ENCODE data around the gene FUNDC2. TPM values are rescaled to one million over a fixed set of nuclear protein-coding genes. Genes with fewer than 3 reads are reported as not detected.

Gene FUNDC2
- total and polyA plus RNA-seq, 2 of the 4 experiments (the other 2 are of a cell fraction) = 42.5 to 51.7 TPM

GRCh38 chrX:154998204-154998880 is 28.3 kb upstream of the FUNDC2 start:
- Histone ChIP-seq H2AK5ac (ENCODE audit: low read depth, low read length) (no peak overlapping the region), H3K4me2 (ENCODE audit: low read depth, low read length) (no peak overlapping the region), H3K4me1 (ENCODE audit: control insufficient read depth, insufficient read depth, low read length) (no peaks in the 10 kb centered on the region), H2AFZ (replicated peaks; ENCODE audit: low read length, poor library complexity) (no peak overlapping the region), H3K4me3 (ENCODE audit: insufficient read depth, low read depth, low read length) (no peak overlapping the region), H2BK120ac (ENCODE audit: low read depth, low read length) (no peak overlapping the region), H3K56ac (ENCODE audit: extremely low read depth, insufficient read depth, low read length) (no peak overlapping the region), H3K79me1 (ENCODE audit: low read depth in 1 of 2, low read length in 2 of 2) (no peaks in the 10 kb centered on the region), H3K27me3 (ENCODE audit: control insufficient read depth, insufficient read depth, low read length) (no peaks in the 10 kb centered on the region), H3K27ac (ENCODE audit: insufficient read depth, low read length) (no peak overlapping the region), H4K8ac (ENCODE audit: low read depth in 2 of 2, low read length in 2 of 2) (no peak overlapping the region), H4K20me1 (ENCODE audit: insufficient read depth, low read length) (no peaks in the 10 kb centered on the region), H3K36me3 (ENCODE audit: control insufficient read depth, insufficient read depth, low read length) (no peaks in the 10 kb centered on the region), H2BK5ac (ENCODE audit: low read depth, low read length, poor library complexity, severe bottlenecking) (no peak overlapping the region), H3K14ac (replicated peaks; ENCODE audit: low read depth, low read length) (no peak overlapping the region), H4K91ac (ENCODE audit: insufficient read depth, low read depth, low read length) (no peak overlapping the region), H3K9me3 (ENCODE audit: control insufficient read depth, insufficient read depth, low read length) (no peaks in the 10 kb centered on the region), H3K9me1 (ENCODE audit: insufficient read depth, low read length) (no peaks in the 10 kb centered on the region), H3K18ac (ENCODE audit: low read depth, low read length) (no peak overlapping the region), H3K9ac (ENCODE audit: low read depth, low read length) (no peak overlapping the region), H2BK20ac (ENCODE audit: low read depth, low read length) (no peak overlapping the region), H2BK15ac (ENCODE audit: low read depth, low read length) (no peak overlapping the region), H3K4ac (ENCODE audit: low read depth, low read length) (no peak overlapping the region), H4K5ac (ENCODE audit: low read depth, low read length) (no peak overlapping the region), H3K23ac (ENCODE audit: low read depth, low read length) (no peak overlapping the region), H2AK9ac (replicated peaks; ENCODE audit: low read depth, low read length, poor library complexity) (no peak overlapping the region)
- in situ Hi-C loops (cut with MboI; ENCODE audit: low sequenced_read_pairs) = no loop called here
- no peak for ATAC-seq (ENCODE audit: low read depth)
- DNase-seq = no peak
- intact Hi-C loops (cut with micrococcal nuclease) = no loop called here
- ChIA-PET POLR2A (ENCODE audit: unreplicated experiment) (no interaction called here), CTCF (interaction anchor here (0.5 kb wide), 1 partner anchor 94 kb away, joined by 4 read pairs; no protein-coding TSS in a partner anchor)
- dilution Hi-C loops (cut with HindIII; ENCODE audit: low sequenced_read_pairs, unreplicated experiment) = no loop called here
- no CpG with 5 or more reads among the region's 1 CpG for WGBS, 2 experiments (ENCODE audit: extremely low coverage in 2 of 2, insufficient read length in 1 of 2)
- no peak for TF ChIP-seq BHLHE40 (IDR thresholded peaks at IDR 0.05; ENCODE audit: low read depth, low read length)
- TF ChIP-seq POLR2A (IDR thresholded peaks at IDR 0.05; ENCODE audit: low read depth, low read length) = no peak
- TF ChIP-seq MXI1 (IDR thresholded peaks at IDR 0.05; ENCODE audit: borderline replicate concordance, low read depth, low read length) = no peak
- no peak for TF ChIP-seq MAZ (IDR thresholded peaks at IDR 0.05; ENCODE audit: borderline replicate concordance, low read depth, low read length)
- TF ChIP-seq NFE2L2 (IDR thresholded peaks at IDR 0.05; ENCODE audit: low read depth, low read length) = no peak
- no peak for TF ChIP-seq SMC3 (IDR thresholded peaks at IDR 0.05; ENCODE audit: low read depth, low read length)
- no peak for TF ChIP-seq RFX5 (IDR thresholded peaks at IDR 0.05; ENCODE audit: low read depth, low read length)
- no peak for TF ChIP-seq RAD21 (IDR thresholded peaks at IDR 0.05; ENCODE audit: low read length)
- no peak for TF ChIP-seq CHD1 (IDR thresholded peaks at IDR 0.05; ENCODE audit: low read depth, low read length)
- no peak for TF ChIP-seq MAFK (IDR thresholded peaks at IDR 0.05; ENCODE audit: low read depth, low read length)
- TF ChIP-seq, protein P1, sequence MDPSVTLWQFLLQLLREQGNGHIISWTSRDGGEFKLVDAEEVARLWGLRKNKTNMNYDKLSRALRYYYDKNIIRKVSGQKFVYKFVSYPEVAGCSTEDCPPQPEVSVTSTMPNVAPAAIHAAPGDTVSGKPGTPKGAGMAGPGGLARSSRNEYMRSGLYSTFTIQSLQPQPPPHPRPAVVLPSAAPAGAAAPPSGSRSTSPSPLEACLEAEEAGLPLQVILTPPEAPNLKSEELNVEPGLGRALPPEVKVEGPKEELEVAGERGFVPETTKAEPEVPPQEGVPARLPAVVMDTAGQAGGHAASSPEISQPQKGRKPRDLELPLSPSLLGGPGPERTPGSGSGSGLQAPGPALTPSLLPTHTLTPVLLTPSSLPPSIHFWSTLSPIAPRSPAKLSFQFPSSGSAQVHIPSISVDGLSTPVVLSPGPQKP (IDR thresholded peaks at IDR 0.05; ENCODE audit: borderline replicate concordance, low read depth, low read length) = no peak
- TF ChIP-seq RCOR1 (IDR thresholded peaks at IDR 0.05; ENCODE audit: insufficient replicate concordance, low read length) = no peak
- no peak for TF ChIP-seq FOS (IDR thresholded peaks at IDR 0.05; ENCODE audit: low read depth, low read length)
- TF ChIP-seq, protein P2, sequence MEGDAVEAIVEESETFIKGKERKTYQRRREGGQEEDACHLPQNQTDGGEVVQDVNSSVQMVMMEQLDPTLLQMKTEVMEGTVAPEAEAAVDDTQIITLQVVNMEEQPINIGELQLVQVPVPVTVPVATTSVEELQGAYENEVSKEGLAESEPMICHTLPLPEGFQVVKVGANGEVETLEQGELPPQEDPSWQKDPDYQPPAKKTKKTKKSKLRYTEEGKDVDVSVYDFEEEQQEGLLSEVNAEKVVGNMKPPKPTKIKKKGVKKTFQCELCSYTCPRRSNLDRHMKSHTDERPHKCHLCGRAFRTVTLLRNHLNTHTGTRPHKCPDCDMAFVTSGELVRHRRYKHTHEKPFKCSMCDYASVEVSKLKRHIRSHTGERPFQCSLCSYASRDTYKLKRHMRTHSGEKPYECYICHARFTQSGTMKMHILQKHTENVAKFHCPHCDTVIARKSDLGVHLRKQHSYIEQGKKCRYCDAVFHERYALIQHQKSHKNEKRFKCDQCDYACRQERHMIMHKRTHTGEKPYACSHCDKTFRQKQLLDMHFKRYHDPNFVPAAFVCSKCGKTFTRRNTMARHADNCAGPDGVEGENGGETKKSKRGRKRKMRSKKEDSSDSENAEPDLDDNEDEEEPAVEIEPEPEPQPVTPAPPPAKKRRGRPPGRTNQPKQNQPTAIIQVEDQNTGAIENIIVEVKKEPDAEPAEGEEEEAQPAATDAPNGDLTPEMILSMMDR (conservative IDR thresholded peaks at IDR 0.05; ENCODE audit: low read depth, low read length) = no peak
- TF ChIP-seq CEBPB (IDR thresholded peaks at IDR 0.05; ENCODE audit: low read depth, low read length) = no peak
- no peak for TF ChIP-seq USF2 (IDR thresholded peaks at IDR 0.05; ENCODE audit: low read depth, low read length)
- BruUV-seq (replicated peaks) = no TSS peak

Measured in IMR-90 (cell line).